Kidney (tissue), 14 donors: ENCODE results near the gene DNMT3B. TPM values are rescaled to one million over a fixed set of nuclear protein-coding genes. Genes with fewer than 3 reads are reported as not detected.

Experiments
- DNase-seq, 5 donors: peaks; one replicate each; pipeline ENCODE4 v3.0.0-alpha.2; 2013 to 2020
- FAIRE-seq: peaks from 2 replicates; lab custom pipeline; 2012; peaks lifted over from hg19 to GRCh38; lab: Jason Lieb, UNC
- H3K27ac ChIP-seq, 2 donors: one replicate each; pipeline ENCODE4 v1.7.0; 2013; ENCODE audit warnings: low read depth in 2 of 2, low read length in 2 of 2, inconsistent platforms in 1 of 2
- H3K27me3 ChIP-seq: one replicate; pipeline ENCODE4 v1.7.1; 2013; ENCODE audit warnings: low read length, inconsistent platforms; ENCODE audit not compliant: control insufficient read depth, insufficient read depth
- H3K36me3 ChIP-seq, 3 donors: one replicate each; pipeline versions ENCODE4 v1.7.0 to v1.7.1; 2013; ENCODE audit warnings: low read length in 3 of 3, control low read depth in 1 of 3, inconsistent platforms in 1 of 3; ENCODE audit not compliant: insufficient read depth in 3 of 3, control insufficient read depth in 2 of 3
- H3K4me1 ChIP-seq, 3 donors: one replicate each; pipeline versions ENCODE4 v1.7.0 to v1.7.1; 2013; ENCODE audit warnings: low read length in 3 of 3, inconsistent platforms in 1 of 3, low read depth in 1 of 3; ENCODE audit not compliant: control insufficient read depth in 2 of 3, insufficient read depth in 2 of 3
- H3K4me3 ChIP-seq, 3 donors: one replicate each; pipeline versions ENCODE4 v1.7.0 to v1.8.1; 2013; ENCODE audit warnings: low read length in 3 of 3, control low read depth in 1 of 3, inconsistent platforms in 1 of 3
- H3K9ac ChIP-seq, 3 donors: one replicate each; pipeline versions ENCODE4 v1.7.0 to v1.7.1; 2013; ENCODE audit warnings: low read length in 3 of 3, control low read depth in 1 of 3, inconsistent platforms in 1 of 3
- H3K9me3 ChIP-seq, 3 donors: one replicate each; pipeline versions ENCODE4 v1.7.0 to v1.7.1; 2013; ENCODE audit warnings: low read length in 3 of 3, control low read depth in 1 of 3, inconsistent platforms in 1 of 3; ENCODE audit not compliant: control insufficient read depth in 2 of 3, insufficient read depth in 1 of 3
- intact Hi-C: fragments of 100-400 bp; cut with DNase I; formaldehyde crosslinking; loops from one replicate; pipeline ENCODE4 v1.11.1; 2022
- polyA plus RNA-seq: library from polyadenylated mRNA; stranded (reverse); fragments of 350-450 nt; fragmentation: Illumina TruSeq; extraction: RNeasy Lipid Tissue Mini Kit (QIAGEN cat#74804); gene quantifications from one replicate; pipeline ENCODE4 v1.2.3, GENCODE V29; 2014; ENCODE audit warnings: low read depth, low replicate concordance; ENCODE audit not compliant: insufficient read depth
- total RNA-seq: library from RNA; stranded (reverse); fragmentation: NEBNext Ultra II Directional; extraction: Animal tissue kit (Norgen Biotek cat#: 25700); gene quantifications from one replicate; pipeline ENCODE4 v1.2.1, GENCODE V29; 2021
- TF ChIP-seq, protein P1 (sequence below): IDR thresholded peaks from 3 replicates; pipeline ENCODE4 v1.5.1; 2012; ENCODE audit warnings: mild to moderate bottlenecking, moderate library complexity, borderline replicate concordance; ENCODE audit not compliant: insufficient read depth; ENCODE audit errors: extremely low read depth
- donor health status: control.
- donor health status: control.
- donor health status: control.
- donor health status: control.
- donor health status: control.
- donor health status: DM: yes; HTN: yes; CAD: no.
- donor health status: Normal renal cell carcinoma (clear cell type).

DNMT3B gene
- total and polyA plus RNA-seq, 2 donors from 2014 or later, result 1.2 to 2.9 TPM

DNA sequence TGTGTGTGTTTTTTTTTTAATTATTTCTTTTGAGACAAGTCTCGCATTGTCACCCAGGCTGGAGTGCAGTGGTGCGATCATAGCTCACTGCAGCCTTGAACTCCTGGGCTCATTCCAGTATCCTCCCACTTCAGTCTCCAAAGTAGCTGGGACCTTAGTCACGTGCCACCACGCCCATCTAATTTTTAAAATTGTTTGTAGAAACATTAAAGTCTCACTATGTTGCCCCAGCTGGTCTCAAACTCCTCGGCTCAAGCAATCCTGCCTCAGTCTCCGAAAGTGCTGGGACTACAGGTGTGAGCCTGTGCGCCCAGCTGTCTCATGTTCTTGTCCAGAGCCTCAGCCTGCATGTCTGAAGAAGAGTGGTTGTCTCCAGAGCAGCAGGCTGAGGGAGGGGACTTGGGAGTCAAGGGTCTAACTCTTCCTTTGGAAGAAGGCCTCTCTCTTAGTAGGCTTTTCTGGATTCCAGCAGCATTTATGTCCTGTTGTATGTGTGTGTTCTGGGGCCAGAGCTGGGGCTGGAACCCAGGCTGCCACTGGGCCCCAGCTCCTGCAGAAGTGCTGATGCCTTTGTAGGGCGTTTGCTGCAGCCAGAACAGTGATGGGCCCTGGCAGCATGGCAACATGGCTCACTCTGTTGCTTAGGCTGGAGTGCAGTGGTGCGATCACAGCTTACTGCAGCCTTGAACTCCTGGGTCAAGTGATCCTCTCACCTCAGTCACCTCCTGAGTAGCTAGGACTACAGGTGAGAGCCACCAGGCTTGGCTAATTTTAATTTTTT, 5.4 kb downstream of the DNMT3B start:
- Histone ChIP-seq H3K9ac (no peak overlapping the region), H3K27ac (no peak overlapping the region), H3K9me3 (no peaks in the 10 kb centered on the region), H3K4me3 (no peak overlapping the region), H3K36me3 (no peaks in the 10 kb centered on the region), H3K4me1 (peaks cover 0 to 7% (median 4%) of the 10 kb centered on the region in 3 donors), H3K27me3 (no peaks in the 10 kb centered on the region)
- intact Hi-C loops, result no loop called here
- TF ChIP-seq, protein P1, sequence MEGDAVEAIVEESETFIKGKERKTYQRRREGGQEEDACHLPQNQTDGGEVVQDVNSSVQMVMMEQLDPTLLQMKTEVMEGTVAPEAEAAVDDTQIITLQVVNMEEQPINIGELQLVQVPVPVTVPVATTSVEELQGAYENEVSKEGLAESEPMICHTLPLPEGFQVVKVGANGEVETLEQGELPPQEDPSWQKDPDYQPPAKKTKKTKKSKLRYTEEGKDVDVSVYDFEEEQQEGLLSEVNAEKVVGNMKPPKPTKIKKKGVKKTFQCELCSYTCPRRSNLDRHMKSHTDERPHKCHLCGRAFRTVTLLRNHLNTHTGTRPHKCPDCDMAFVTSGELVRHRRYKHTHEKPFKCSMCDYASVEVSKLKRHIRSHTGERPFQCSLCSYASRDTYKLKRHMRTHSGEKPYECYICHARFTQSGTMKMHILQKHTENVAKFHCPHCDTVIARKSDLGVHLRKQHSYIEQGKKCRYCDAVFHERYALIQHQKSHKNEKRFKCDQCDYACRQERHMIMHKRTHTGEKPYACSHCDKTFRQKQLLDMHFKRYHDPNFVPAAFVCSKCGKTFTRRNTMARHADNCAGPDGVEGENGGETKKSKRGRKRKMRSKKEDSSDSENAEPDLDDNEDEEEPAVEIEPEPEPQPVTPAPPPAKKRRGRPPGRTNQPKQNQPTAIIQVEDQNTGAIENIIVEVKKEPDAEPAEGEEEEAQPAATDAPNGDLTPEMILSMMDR, result no peak
- no peak for DNase-seq
- FAIRE-seq, result no peak

DNA sequence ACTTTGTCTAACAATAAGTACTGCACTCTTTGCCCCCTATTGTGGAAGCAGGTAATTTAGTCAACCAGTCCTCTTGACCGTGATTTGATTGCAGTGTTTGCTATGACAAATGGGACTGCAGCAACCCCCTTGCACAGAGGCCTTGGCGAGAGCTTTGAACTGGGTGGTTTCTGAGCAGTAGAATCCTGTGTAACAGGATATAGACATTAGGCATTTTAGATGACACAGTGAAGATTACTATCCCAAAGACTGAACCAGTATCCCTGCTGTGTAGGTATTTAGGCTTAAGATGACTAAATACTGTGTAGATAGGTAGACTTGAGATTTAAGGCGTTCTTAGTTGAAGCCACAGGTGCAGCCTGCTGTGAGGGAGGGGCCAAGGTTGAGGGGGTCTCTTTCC, 9.9 kb downstream of the DNMT3B start:
- peaks cover 0 to 10% (median 2%) of the 10 kb centered on the region in 3 donors for H3K4me1 ChIP-seq
- H3K4me3 ChIP-seq, result no peak overlapping the region
- DNase-seq (no peak), FAIRE-seq (no peak)
- H3K27me3 ChIP-seq, result no peaks in the 10 kb centered on the region
- H3K9ac ChIP-seq, result no peak overlapping the region
- intact Hi-C loops, result no loop called here
- no peaks in the 10 kb centered on the region for H3K36me3 ChIP-seq
- TF ChIP-seq, protein P1, result no peak
- no peak overlapping the region for H3K27ac ChIP-seq
- no peaks in the 10 kb centered on the region for H3K9me3 ChIP-seq

GRCh38 chr20:32773223-32773622, 11.0 kb downstream of the DNMT3B start:
- DNase-seq, result no peak
- intact Hi-C loops, result no loop called here
- Histone ChIP-seq H3K9me3 (no peaks in the 10 kb centered on the region), H3K9ac (no peak overlapping the region), H3K27me3 (no peaks in the 10 kb centered on the region), H3K4me1 (peaks cover 0 to 16% (median 4%) of the 10 kb centered on the region in 3 donors), H3K4me3 (no peak overlapping the region), H3K36me3 (no peaks in the 10 kb centered on the region), H3K27ac (no peak overlapping the region)
- TF ChIP-seq, protein P1, result no peak
- FAIRE-seq, result no peak
